ENCODE measurements around the gene BRINP2.

The BRINP2 gene

DNA sequence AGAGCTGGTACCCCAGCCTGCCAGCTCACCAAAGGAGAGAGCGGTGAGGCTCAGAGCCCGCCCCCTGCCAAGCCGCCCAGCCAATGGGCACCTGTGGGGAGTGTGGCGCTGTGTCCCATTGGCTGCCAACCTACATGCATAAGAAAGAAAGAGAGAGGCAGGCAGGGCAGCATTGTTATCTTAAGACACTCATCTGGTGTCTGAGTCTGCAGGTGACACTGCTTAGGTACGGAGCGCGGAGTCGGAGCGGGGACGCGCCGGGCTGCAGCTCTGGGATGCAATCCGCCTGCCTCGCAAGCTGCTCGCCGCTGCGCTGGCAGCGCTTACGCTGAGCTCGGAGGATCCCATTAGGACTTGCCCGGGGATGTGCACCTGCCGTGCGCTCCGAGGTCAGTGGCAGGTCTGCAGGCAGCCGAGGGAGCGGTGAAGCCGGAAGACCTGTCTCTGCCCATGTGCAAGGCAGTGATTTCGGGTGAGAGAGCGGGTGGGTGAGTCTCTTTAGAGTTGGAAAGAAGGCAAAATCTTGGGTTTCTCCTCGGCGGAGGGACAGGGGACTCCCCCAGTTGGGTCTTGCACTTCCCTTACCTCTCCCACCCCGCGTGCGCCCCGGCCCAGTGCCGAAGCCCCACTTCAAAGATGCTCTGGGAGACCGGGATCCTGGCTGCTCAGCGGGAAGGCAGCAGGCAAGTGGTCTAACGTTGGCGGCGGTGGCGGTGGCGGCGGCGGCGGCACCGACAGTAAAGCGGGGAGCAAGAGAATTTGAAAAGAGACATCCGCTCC is at the start of gene BRINP2:
Gene BRINP2 (plus strand): TSS at position 203 of the 780 bp plus-strand sequence. CDS start 58,919 bp downstream, outside the sequence.
- DNase-seq (ENCODE audit: low spot score) = peak; percentile 95

DNA sequence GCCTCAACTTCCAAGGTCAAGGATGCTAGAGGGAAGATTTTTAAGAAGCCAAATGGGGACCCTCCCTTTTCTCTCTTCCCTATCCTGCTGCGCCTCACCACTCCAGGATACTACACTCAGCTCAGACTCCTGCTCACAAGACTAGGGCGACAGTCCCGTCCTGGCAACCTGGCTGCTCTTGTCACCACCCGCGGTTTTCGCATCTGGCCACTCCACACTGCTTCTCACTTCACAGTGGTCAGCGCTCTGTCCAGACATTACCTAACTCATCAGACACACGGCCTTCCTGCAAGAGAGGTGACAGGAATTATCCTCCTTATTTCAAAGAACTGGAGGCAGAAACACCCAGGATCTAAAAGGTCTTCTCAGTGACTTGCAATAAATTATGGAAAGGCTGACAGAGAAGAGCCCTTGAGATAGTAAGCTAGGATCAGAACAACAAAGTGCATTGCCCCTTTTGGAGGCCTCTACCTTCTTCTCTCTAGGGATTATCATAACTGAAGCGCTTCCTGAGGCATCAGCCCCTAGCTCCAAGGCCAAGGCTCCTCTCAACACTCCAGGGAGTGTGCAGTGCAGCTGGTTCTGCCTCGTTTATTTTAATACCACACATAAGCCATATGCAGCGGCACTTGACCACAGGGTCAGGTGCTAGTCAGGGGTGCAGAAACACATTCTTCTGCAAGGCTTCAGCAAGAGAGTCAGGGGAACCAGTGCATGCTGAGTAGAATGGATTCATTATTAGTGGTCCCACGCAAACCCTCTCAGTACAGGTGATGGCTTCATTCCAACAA is 48.1 kb upstream of the BRINP2 start:
- DNase-seq (ENCODE audit: low spot score) = no peak

DNA sequence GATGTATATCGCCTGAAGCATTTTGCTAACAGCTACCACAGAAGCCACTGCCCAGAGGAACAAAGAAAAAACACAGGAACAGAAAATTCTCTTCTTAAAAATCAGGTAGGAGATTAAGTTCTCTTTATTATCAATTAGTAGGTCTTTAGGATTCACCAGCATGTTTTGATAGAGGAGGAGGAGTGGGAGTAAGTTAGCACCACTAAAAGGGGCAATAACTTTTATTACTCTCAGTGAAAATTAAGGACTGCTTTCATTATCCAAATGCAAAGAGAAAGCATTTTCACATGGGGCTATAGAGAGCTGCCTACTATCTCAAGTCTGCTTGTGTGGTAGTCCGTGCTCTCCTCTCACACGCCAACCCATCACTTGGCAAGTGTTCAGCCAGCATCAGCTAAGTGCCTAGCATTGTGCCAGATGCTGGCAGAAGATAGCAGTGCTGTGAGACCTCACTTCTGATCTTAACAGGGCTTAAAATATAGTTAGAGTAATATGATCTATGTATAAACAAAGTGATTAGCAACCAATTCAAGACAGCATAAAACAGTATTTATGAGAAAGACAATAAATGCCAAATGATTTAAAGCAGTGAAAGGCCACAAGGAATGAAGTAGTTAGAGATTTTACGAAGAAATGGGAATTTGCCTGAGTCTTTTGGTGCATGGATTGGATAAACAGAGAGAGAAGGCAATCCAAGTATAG is 46.0 kb upstream of the BRINP2 start:
- no peak for DNase-seq (ENCODE audit: low spot score)

DNA sequence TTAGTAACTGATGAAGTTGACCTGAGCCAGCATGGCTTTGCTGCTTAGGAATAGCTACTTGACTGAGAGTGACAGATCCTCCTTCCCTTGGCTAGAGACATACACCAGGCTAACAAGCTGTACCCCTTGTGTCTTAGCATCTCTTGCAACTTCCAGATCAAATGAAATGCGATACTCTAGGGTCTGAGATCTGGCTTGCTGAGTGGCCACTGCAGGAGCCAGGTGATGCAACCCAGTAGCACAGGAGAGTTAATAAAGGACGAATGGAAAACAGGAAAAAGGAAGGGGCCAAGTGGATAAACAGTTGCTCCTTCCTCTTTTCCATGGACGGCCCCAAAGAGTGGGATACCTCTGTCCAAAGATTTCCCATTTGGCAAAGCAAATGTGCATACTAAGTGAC is 44.5 kb upstream of the BRINP2 start:
- DNase-seq (ENCODE audit: low spot score) = no peak

DNA sequence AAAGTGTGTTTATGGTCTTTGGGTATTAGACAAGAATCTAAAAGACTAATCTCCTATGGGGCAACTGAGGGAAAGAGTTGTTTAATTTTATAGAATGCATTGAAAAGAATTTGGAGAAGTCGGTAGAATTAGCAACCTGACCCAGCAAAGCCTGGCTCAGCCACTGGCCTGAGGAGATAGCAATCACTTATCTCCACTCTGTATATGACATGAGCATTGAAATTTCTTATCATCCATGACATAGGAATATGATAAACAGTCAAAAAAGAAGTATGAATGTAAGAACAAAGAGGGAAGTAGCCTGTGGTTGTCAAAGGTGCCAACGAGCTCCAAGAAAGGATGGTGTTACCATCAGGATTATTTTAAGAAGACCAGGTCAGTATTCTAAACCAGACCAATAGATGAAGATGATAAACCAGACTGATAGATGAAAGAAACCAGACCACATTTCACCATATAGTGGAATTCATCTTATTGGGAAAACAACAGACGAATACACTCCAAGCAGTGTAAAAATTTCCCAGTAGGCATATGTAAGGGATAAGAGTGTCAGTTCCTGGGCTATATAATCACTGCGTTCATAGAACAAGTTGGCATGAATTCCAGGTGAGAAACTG is 42.0 kb upstream of the BRINP2 start:
- DNase-seq (ENCODE audit: low spot score) = no peak

GRCh38 chr1:177130451-177130945 is 40.3 kb upstream of the BRINP2 start:
- DNase-seq (ENCODE audit: low spot score) = no peak

DNA sequence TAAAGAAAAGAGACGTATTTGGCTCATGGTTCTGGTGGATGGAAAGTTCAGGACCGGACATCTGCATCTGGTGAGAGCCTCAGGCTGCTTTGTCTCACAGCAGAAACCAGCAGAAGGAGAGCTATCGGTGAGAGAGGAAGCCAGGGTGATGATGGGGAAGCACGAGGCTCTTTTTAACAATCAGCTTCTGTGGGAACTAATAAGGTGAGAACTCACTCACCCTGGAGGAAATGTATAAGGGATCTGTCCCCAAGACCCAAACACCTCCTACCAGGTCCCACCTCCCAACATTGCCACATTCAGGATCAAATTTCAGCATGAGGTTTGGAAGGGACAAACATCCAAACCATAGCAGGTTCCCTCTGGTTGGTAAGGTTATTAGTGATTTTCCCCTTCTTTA is 39.0 kb upstream of the BRINP2 start:
- no peak for DNase-seq (ENCODE audit: low spot score)

GRCh38 chr1:177132141-177132540 is 38.6 kb upstream of the BRINP2 start:
- DNase-seq (ENCODE audit: low spot score) = no peak

DNA sequence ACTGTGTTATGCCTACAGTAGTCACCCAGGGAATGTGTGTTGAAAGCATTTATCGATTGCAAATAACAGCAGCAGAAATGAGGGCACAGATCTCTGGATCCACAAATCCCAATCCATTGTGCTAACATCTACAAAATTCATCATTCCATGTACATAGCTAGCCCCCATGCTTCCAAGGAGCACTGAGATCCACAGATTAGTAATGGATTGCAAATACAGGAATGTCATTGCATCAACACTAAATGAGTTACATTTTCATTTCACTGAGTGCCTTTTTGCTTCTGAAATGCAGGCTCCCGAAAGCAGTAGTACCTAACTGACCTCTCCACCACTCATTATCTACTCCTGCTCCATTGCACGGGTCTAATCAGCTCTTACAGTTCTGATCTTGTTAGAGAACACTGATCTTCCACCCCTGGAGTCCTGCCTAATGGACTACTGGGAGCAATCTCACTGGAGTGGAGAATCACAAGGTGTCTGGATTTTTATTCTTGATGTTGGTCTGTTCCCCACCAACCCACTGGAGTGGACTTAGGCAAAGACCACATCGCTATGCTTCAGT is 36.7 kb upstream of the BRINP2 start:
- DNase-seq (ENCODE audit: low spot score) = no peak

- no peak for DNase-seq (ENCODE audit: low spot score)
Observed at GRCh38 chr1:177135250-177135649, 35.5 kb upstream of the BRINP2 start.

DNA sequence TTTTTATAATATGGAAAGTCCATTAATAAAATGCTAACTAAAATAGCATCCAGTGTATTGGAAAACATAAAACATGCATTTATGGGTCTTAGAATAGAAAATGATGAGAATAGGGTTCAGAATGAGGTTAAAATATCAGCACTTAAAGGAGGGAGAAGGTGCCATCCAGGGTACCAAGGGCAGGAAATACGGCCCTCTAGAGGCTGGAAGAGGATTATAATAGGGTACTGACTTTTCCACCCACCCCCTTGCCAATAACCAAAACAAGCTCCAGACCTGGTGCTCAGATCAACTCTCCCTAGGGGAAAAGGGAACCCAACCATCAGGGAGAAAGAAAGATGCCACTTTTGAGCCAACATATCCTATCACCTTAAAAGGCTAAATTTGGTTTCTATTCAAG is 32.9 kb upstream of the BRINP2 start:
- DNase-seq (ENCODE audit: low spot score) = no peak

GRCh38 chr1:177138347-177138746 is 32.4 kb upstream of the BRINP2 start:
- no peak for DNase-seq (ENCODE audit: low spot score)

- DNase-seq (ENCODE audit: low spot score) = no peak
Observed at GRCh38 chr1:177142010-177142409, 28.7 kb upstream of the BRINP2 start.

DNA sequence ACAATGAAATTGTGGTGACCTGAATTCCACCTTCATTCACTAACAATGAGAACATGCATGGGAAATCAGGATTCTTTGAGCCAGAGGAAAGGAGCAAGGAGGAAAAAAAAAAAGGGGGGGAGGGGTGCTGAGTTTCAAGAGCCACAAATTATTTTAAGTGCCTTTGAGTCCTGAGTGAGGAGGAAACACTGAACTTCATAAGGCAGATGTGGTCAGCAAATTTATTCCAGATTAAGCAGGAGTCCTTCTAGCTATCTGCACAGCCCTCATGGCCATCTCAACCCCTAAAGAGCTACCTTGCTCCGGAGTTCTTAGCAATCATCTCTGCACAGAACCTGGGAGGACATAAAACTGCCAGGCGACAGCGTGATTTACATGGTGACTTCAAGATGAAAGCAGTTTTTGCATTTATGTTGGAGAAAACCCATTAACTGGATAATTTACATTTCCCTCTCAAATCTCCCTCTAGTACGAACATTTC is 27.9 kb upstream of the BRINP2 start:
- DNase-seq (ENCODE audit: low spot score) = no peak

DNA sequence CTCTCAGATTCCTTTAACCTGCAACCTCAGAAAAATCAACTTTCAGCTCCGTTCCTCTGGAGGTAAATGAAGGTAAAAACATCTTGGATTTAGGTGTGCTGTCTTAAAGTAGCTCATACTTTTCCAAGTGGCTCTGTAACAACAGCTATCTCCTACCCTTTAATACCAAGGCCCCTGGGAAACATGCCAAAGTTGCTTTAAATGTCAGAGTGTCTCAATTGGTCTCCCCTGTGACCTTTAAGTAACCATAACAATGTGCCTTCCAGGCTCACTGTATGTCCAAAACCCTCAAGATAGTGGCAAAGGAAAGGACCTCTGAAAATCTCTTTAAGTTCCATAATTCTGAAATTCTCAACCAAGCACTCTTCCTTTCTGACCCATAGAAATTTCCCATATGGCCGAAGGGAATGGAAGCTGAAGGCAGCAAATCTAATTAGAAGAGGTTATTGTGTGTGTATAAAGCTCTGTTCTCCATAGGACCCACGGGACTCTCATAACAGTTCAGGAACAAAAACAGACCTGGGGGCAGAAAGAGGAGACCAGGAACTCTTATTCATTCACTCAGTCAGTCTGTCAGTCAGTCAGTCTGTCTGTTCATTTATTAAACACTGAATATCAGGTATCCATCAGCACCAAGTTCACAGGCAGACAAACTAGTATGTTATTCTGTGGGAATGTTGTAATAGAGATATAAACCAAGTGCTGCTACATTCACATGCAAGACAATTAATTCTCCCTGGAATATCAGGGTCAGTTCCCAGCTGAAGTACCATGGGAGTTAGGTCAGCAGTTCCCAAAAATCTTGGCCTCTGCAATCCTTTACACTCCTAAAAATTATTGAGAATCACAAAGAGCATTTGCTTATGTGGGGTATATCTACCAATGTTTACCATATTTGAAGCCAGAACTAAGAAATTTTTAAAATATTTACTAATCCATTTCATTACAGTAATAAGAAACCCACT is 25.4 kb upstream of the BRINP2 start:
- DNase-seq (ENCODE audit: low spot score) = no peak

DNA sequence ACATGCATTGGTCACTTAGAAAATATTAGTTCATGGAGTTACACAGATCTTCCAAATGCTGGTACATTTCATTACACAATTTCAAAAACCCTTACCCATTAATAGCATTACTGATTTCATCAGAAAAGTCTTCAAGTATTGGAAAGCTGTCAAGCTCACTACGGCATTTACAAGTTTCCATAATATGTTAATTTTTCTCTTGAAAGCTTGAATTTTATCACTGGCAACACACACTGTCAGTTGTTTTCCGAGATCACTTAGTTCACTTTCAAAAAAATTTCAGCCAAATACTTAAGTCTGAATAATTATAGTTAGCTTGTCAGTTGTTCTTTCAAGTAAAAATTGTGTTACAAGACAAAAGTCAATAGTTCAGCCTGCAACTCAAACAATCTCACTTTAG is 24.3 kb upstream of the BRINP2 start:
- no peak for DNase-seq (ENCODE audit: low spot score)

DNA sequence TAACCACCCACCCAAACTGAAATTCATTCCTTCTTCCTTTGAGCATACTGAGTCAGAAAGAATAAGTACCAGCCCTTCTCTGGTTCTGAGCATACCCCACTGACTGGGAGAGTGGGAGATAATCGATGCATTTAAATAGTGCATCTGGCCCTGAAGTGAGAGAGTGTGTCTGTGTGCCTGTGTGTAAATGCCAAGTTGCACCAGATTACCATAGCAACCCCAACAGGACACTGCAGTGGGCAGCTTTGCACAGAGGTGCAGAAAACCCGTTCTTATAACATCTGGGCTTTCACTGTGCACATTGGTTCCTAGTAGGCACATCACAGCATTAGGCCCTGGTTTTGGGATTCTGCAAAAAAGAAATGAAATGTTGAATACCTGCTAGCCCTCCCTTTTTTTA is 8.5 kb upstream of the BRINP2 start:
- DNase-seq (ENCODE audit: low spot score) = no peak

DNA sequence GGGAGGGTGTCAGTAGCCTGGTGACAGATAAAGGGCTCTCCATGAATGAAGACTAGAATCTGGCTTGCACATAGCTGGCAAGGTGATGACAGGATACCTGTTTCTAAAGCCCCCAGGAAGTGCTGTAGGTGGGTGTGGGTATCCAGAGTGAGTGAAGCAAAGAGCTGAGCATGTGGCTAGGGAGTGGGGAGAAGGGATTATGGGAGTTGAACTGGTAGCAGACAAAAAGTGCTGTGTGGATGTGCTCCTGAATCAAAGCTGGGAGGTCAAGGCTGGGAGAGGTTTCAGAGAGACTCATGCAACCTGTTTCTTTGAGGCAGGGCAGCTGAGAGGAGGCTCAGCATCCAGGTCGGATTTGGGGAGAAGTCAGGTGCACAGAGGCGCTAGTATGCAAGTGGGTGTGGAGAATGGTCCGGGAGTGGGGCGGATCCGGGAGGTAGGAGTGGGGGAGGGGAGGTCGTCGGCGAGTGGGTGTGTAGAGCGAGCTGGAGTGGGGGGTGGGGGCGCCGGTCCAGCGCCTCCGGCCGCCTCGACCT is 6.8 kb upstream of the BRINP2 start:
- peak; percentile 27 for DNase-seq (ENCODE audit: low spot score)

GRCh38 chr1:177164380-177165068 is 6.2 kb upstream of the BRINP2 start, which contains the start of gene ASTN1:
TSS of gene ASTN1 (minus strand) at chr1:177164712. CDS start at chr1:177164676, 36 bp downstream.
- peak; percentile 59 for DNase-seq (ENCODE audit: low spot score)
